ENCODE data around the gene IDE.
"Not testable (repeated sequence)": the region's sequence is repeated elsewhere in the genome, so short reads cannot be mapped to it uniquely, and the experiment has no call there.

Gene IDE

DNA sequence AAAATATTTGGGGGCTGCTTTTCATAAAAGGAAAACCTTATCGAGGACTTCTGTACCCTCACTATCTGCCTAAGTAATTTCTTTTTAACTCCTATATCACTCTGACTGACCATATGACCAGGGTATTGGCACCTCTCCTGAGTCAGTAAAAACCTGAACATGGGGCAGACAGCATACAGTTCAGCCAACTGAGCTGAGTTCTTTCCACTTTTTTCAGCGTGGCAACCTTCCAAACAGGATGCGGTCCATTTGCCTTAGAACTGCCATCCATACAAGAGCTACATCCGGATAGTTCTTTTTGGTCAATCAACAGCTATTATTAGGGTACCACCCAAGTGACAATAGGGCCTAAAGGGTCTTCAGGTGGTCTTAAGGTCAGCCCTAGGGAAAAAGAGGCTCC lies 160.4 kb downstream of the IDE start:
- no peak for DNase-seq

DNA sequence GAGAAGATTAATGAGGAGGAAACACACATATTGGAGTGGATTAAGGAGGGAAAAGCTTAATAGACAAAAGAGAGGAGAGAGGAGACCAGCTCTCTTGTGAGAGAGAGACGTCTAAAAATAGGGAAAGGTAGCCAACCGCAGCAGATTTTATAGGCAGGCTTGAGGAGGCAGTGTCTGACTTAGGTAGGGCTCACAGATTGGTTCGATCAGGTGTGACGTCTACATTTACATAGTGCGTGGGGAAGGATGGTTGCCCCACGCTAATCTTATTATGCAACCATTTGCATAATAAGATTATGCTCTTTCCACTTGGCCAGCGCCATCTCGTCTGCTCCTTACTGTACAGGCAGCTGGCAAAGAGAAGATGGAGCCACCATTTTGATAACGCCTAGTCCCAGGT lies 160.9 kb downstream of the IDE start:
- DNase-seq: no peak

DNA sequence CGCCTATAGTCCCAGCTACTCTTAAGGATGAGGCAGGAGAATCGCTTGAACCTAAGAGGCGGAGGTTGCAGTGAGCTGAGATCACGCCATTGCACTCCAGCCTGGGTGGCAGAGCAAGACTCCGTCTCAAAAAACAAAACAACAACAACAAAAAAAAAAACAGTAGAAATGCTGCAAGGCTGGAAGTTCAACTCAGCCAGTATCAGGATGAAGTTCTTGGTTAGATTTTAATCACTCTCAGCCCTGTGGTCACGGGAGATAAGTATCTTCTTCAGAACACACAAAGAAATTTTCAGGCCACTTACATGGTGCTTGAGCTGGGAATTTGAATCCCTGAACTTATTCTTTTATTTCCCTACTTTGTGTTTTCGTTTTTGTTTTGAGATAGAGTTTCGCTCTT lies 162.5 kb downstream of the IDE start:
- no peak for DNase-seq

DNA sequence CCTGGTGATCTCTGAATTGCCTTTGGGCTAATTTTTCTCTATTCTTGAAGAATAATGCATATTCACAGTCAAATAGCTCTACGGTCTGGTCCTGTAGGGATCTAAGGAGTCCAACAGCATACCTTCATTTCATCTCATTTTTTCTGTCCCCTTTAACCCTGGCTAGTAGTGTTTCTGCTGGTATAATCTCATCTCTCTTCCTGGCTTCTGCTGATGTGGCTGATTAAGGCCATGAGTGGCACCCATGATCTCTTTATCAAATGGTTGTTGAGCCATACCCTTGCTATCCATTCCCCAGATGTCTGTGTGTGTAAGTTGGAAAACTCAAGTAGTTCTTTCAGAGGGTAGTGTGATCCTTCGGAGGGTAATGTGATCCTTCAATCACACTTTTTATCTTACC lies 163.4 kb downstream of the IDE start:
- no peak for DNase-seq

DNA sequence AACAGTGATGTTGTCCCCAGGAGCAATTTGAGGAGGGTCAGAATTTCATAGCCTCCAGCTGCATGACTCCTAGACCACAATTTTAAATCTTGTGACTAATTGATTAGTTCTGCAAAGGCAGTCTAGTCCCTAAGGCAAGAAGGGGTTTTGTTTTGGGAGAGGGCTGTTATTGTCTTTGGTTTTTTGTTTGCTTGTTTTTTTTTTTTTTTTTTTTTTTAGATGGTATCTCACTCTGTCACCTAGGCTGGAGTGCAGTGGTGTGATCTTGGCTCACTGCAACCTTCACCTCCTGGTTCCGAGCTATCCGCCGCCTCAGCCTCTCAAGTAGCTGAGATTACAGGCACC lies 165.9 kb downstream of the IDE start:
- no peak for DNase-seq

DNA sequence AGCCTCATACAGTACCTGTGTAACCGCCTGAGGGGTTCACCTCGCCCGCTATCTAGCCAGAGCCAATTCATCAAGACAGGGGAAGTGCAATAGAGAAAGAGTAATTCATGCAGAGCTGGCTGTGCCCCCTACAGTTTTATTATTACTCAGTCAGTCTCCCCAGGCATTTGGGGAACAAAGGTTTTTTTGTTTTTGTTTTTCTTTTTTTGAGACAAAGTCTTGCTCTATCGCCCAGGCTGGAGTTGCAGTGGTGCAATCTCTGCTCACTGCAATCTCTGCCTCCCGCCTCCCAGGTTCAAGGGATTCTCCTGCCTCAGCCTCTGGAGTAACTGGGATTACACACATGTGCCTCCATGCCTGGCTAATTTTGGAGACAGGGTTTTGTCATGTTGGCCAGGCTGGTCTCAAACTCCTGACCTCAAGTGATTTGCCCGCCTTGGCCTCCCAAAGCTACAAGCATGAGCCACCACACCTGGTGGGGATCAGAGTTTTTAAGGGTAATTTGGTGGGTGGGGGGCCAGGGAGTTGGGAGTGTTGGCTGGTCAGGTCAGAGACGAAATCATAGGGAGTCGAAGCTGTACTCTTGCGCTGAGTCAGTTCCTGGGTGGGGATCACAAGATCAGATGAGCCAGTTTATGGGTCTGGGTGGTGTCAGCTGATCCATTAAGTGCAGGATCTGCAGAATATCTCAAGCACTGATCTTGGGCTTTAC lies 166.4 kb downstream of the IDE start:
- no peak for DNase-seq

DNA sequence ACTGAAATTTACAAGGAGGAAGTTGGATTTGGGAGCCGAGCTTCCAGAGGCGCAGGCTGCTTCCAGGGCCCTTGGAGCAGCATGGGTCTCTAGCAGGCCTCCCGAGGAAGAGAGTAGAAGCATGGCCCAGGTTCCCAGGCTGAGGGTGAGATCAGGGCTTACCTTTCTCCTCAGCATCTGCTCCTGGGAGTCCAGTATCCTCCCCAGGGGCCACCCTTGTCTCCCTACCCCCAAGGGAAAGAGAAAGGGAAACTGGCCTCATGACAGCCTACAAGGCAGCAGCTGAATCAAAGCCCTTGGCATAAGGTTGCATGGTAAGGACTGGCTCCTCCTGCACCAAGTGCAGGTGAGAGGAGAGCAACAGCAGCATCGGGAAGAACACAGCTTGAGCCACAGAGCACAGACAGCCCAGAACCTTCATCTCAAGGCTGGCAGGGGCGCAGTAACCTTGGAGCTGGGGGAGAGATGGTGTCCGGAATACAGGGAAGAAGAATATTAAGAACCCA lies 168.4 kb downstream of the IDE start:
- DNase-seq: no peak

DNA sequence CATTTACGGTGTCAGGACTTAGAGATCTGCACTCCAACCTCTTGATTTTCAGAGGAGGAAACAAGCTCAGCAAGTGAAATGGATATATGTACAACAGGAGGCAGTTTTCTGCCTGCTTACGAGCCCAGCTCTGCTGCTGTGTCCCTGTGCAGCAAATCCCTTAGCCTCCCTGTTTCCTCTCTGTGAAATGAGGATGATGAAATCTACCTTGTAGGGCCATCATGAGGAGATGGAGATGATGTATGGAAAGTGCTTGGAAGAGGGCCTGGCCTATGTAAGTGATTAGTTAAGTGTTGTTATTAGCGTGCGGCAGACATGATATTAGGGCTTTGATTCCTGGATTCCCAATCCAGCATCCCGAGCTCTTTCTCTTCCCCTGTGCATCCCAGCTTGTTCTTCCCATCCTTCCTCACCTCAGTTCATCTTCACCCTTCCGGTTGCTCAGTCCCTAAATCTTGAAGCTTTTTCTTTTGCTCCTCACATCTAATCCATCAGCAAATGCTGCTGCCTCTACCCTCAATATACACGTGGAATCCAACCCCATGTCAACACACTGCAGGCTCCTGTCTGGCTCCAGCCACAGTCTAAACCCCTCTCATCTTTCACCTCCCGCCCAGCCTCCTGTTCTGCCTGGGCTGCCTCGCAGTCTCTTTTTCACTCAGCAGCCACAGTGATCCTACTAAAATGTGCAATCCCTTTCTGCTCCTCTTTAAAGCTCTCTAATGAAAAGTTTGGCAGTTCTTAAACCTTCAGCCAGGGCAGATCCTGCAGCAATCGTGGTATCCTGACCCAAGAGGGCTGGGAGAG lies 169.1 kb downstream of the IDE start:
- DNase-seq: no peak

DNA sequence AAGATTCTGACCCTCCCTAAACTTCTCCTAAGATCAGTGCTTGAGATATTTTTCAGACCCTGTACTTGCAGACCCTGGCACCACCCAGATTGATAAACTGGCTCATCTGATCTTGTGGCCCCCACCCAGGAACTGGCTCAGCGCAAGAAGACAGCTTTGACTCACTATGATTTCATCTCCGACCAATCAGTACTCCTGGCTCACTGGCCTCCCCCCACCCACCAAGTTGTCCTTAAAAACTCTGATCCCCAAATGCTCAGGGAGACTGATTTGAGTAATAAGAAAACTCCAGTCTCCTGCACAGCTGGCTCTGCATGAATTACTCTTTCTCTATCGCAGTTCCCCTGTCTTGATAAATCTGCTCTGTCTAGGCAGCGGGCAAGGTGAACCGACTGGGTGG lies 171.7 kb downstream of the IDE start:
- DNase-seq: not testable (repeated sequence)

Measured in hippocampal formation (tissue), 2 donors.